NCI-H2081 treated with DMSO at 0.1 percent for 48 hours (cell line): ENCODE results near the gene DNTTIP2.
"Not testable (repeated sequence)": the region's sequence is repeated elsewhere in the genome, so short reads cannot be mapped to it uniquely, and the experiment has no call there.

Source experiments
- DNase-seq: peaks from one replicate; lab custom pipeline; 2025; lab: John Stamatoyannopoulos, UW

DNTTIP2 gene, protein sequence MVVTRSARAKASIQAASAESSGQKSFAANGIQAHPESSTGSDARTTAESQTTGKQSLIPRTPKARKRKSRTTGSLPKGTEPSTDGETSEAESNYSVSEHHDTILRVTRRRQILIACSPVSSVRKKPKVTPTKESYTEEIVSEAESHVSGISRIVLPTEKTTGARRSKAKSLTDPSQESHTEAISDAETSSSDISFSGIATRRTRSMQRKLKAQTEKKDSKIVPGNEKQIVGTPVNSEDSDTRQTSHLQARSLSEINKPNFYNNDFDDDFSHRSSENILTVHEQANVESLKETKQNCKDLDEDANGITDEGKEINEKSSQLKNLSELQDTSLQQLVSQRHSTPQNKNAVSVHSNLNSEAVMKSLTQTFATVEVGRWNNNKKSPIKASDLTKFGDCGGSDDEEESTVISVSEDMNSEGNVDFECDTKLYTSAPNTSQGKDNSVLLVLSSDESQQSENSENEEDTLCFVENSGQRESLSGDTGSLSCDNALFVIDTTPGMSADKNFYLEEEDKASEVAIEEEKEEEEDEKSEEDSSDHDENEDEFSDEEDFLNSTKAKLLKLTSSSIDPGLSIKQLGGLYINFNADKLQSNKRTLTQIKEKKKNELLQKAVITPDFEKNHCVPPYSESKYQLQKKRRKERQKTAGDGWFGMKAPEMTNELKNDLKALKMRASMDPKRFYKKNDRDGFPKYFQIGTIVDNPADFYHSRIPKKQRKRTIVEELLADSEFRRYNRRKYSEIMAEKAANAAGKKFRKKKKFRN

DNA sequence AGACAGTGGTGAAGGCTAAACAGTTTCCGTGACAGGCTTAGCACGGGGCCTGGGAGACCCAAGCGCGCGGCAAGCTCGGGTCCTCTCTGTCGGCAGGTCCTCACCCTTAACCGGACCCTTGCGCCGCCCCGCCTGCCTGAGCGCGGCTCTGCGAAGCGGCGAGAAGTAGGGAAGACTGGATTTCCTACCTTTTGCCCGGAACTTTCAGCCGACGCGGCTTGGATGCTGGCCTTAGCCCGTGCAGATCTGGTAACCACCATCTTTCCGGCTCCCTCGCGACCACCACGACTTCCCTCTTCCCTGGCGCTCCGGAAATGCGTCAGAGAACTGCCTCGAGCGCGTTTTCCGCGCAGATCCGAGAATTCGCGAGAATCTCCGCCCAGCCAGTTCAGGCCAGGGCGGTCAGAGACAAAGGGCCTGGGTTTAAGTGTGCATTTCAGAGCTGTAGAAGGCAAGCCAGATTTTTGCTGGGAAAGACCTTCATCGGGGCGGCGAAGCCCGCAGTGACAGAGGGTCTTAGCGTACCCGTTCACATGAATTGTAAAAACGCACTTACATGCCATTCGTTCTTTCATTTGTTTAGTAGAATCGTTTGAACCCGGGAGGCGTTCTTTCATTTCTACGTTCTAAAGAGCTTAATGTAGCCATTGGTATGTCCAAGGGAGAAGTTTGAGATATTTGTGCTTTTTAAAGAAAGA is at the start of gene DNTTIP2:
Gene DNTTIP2 (minus strand): TSS at position 318 of the 698 bp plus-strand sequence. CDS start 58 bp downstream, at position 260.
- peak; percentile 11 for DNase-seq

DNA sequence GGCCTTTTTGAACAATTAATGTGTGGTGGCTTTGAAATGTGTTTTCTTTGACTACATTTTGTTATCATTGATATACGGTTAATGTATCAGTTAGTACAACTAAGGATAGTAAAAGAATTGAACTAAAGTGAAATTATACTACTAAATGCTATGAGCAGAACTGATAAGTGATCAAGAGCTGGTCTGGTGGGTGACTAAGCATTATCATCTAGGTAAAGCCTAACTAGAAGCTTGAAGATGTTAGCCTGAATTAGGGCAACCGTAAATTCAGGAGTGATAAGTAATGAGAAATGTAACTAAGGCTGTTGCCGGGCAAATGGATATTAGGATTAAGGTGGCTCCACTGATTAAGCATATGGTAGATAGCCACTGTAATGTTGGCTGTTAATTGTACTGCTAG is 46.2 kb upstream of the DNTTIP2 start:
- DNase-seq = no peak

DNA sequence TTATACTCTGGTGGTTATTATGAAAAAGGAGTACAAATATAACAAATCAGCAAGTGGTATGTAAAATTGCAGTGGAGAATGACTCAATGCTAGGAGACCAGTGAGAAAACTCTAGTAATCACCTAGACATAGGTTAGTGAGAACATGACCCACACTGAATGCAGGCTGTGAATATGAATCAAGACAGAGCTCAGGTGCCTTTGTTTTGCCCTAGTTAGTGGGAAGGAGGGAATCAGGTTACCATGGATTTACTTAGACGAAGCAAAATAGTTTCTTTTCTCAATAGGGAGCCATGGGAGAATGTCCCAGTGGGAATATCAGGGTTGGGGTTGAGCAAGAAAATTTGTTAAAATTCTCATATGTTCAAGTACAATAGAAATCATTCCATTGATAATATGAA is 40.8 kb upstream of the DNTTIP2 start:
- no peak for DNase-seq

DNA sequence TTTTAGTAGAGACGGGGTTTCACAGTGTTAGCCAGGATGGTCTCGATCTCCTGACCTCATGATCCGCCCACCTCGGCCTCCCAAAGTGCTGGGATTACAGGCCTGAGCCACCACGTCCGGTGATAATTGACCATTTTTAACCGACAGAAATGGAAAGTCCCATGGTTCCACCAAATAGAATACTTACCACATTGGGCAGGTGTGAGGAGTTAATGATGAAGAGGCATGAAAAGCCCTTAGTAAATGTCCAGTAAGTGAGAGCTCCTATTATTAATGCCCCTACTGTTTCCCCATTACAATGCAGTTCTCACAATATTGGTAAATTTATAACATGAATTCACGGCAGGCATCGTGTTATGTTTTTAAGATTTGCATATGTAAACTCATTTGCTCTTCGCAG is 38.3 kb upstream of the DNTTIP2 start:
- DNase-seq = no peak

DNA sequence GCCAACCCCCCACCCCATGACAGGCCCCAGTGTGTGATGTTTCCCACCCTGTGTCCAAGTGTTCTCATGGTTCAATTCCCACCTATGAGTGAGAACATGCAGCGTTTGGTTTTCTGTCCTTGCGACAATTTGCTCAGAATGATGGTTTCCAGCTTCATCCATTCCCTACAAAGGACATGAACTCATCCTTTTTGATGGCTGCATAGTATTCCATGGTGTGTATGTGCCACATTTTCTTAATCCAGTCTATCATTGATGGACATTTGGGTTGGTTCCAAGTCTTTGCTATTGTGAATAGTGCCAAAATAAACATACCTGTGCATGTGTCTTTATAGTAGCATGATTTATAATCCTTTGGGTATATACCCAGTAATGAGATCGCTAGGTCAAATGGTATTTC is 31.9 kb upstream of the DNTTIP2 start:
- not testable (repeated sequence) for DNase-seq

DNA sequence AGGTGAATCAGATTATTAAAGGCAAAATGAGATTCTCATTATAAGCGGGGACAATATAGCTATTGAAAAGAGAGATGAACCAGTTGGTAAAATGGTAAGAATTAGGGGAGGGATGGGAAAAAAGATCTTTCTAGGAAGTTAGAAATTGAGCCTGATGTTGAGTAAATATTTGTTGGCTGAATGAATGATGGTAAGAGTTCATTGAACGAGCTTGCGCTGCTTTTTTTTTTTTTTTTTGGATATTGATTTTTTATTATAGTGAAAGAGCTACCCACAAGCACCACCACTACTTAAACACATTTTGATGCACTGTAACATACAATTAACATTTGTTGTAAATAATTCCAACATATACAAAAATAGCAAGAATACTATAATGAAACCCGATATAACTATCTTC is 31.3 kb upstream of the DNTTIP2 start:
- no peak for DNase-seq

DNA sequence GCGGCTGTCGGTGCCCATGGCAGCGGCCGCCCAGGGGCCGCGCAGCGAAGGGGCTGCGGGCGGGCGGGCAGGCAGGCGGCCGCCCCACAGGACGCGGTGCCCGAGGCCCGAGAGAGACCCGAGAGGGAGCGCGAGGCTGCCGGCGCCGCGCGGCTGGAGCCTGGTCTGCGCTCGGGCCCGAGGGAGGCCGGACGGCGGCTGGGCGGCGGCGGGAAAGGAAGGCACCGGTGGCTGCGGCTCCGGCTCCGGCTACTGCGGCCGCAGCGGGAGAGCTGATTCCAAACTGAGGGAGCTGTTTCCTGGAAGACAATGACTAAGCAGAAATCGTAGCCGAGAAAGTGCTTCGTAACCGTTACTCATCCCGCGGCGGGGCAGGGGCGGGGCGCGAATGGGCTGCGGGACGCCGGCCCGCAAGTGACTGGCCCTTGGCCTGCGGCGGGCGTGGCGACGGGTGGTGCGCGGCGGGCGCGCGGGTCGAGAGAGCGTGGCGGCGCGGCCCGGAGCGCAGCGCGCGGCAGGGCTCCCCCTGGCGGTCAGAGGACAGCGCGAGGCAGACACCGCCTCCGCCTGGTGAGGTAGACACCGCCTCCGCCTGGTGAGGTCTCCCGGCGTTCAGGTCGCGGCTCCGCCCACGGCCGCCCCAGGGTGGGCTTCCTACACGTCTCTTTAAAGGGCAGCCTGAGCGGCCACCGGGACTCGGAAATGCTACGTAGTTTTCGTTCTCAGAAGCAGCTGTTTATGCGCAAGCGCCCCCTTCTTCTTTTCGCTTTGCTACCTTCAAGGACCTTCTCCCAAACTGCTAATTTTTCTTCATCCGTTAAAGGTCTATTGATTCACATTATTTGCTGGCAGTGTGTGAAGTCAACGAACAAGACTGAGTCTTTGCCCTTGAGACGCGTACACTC is 30.4 kb upstream of the DNTTIP2 start, which contains the start of gene GCLM:
Gene GCLM (minus strand): TSS at position 285 of the 905 bp plus-strand sequence. CDS start 267 bp downstream, at position 18.
- no peak for DNase-seq

DNA sequence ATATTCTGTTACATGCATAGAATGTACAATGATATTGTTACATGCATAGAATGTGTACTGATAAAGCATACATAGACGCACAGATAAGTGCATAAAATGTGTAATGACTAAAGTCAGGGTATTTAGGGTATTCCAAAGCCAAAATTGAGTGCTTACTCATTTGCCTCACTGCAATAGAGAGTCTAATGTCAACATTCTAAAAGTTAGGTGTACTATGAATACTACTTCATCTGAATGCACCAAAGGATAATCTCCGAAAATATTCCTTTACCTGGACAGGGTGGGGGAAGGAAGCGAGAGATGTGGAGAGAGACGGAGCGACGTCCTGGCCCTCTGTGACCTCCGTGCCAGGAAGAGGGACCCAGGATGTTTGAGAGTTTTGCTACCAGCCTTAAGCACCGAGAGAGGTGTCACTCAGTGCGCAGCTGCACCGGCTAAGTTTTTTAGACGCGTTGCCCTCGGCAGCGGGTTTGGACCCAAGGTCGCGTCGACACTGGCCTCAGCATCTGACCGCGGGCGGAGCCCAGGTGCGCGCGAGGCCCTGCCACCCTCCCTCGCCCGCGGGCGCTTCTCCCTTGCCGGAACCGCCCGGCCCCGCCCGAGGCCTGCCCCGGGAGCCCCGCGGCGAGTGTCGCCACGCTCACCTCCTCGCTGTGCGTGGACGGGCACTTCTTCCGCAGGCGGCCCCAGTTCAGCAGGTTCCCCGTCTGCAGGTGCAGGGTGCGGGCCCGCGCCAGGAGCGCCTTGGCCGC is 29.6 kb upstream of the DNTTIP2 start:
- no peak for DNase-seq

DNA sequence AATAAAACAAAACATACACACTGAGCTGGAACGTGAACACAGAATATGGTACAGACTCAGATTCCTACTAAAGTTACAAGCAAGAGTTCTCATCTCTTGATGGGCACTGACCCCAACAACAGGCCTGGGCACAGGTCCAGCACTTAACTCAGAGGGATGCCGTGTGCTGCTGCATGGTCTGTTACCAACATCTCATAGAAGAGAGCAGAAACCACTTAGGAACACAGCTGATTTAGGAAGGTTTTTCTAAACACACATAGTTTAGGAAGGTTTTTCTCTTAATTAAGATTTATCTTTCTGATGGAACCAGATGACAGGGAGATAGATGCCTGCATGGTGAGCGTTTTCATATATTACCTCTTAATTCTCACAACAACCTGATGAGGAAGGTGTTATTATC is 28.7 kb upstream of the DNTTIP2 start:
- DNase-seq = no peak

DNA sequence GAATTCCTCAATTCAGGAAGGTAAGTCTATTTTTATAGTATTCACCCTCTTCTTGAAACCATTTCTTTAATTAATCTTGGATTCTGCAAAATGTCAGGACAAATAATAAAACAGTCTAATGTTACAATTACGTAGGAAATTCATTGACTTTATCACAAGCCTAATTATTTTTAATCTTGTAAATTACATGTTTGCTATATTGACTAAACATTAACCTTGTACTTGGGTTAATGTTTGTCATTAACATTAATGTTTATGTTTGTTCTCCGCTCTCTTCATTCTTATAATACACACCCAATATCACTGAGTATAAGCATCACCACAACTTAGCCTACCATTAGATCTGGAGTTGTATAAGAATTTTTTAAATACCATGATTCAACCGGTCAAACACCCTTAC is 27.5 kb upstream of the DNTTIP2 start:
- DNase-seq = no peak

DNA sequence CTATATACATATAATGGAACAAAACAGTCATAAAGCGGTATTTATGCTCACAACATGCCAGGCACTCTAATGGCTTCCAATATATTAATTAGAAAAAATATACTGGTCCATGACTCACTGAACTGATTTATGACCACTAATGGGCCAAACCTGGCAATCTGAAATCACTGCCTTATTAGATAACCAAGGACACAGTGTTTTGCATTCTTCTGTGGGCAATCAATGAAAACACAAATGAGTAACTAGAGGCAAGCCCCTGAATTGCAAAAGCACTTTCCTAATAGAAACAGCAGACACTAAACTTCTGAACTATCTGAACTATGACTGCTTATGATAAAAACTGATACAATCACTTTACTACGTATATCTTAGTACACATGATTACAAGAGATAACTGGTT is 26.7 kb upstream of the DNTTIP2 start:
- no peak for DNase-seq

DNA sequence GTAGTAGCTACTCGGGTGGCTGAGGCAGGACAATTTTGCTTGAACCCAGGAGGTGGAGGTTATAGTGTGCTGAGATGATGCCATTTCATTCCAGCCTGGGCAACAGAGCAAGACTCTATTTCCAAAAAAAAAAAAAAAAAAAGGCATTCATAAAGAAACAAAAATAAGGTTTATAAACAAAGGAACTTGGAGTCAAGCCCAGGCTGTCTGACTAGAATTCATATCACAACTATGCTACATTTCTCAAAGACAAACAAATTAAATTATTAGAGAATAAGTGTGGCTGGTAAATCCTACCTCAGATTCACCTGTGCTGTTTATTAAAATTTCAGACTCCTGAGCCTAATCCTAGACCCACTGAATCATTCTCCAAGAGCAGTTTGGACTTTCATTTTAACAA is 26.0 kb upstream of the DNTTIP2 start:
- DNase-seq = no peak

DNA sequence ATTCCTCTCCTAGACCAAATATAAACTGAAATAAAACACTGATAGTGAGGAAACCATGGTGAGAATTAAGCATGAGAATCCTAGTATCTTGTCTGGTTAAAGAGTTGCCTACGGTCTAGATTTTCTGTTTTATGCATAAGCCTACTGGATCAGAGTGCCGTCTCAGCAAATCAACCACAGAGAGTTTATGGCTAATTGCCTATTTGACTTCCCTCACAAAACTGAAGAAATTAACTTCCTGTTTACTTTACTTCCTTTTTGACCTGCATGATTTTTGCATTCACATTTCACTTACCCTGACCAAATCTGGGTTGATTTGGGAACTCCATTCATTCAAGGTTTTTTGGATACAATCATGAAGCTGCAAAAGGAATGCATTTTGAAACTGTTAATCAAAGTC is 25.2 kb upstream of the DNTTIP2 start:
- DNase-seq = no peak

DNA sequence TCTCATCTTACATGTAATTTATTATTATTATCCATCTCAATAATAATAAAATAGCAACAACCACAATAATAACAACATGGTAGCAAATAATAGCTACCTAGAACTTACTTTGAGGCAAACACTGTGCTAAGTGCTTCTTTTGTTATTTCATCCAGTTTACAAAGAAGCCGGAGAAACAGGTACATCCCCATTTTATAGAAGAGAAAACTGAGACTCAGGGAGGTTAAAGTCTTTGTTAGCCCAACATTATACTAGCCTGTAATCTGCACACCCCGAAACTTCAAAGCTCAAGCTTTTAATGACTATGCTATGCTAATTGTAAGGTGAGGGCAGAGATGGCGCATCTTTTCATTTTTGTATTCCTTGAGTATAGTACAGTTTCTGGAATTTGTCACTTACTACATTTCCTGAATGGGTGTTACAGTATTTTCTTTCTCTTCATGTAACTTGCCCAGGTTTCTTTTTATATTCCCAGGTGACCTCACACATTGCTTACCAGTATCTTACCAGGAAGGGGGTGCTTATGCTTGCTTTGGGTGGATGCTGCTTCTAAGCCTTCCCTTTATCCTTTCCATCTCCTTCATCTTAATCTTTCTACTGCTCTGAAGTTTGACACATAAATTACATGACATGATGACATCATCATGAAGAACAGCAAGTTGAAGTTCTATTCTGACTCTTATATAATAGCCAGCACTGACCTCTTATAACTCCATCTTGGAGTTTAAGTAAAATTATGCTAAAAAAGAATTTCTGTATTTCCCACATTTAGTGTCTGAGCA is 21.9 kb upstream of the DNTTIP2 start:
- DNase-seq = no peak

DNA sequence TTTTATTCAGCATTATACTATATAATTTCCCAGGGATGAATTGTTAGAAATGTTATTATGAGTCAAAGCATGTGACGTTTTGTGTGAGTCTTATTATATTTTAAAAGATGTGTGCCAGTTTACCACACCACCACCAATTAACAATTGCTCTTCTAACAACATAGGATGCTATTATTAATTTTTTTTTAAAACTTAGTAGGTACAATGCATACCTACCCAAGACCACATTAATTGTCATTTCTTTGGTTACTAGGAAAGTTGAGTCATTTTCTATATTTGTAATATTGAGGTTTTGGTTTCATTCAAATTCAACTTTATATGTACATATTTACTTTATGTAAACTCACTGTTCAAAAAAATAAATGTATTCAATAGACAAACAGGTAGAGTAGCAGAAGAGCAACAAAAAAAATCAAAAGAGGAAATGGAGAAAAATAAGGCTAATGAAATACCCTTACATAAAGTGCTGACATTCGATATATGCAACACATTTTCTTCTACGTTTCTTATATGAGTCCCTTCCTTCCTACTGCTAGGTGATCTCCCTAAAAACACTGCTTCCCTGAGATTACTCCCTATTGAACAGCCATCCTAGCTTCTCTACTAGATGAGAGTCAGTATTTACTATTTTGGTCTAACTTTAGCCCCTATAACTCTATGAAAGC is 20.7 kb upstream of the DNTTIP2 start:
- no peak for DNase-seq

DNA sequence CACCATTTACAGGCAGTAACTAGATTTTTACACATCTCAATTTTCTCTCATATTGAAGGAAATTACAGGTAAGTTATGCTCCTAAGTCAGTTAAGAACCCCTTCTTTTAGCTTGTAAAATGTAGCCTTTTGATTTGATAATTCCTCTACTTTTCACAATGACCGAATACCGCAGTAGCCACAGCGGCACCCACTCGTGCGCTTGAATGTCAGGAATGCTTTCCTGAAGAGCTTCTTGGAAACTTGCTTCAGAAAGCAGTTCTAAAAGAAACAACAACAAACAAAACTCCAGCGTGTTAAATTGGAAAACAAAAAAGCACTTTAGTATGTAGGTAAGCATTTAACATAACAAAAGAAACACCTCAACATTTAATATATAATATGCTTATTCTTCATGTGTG is 9.9 kb upstream of the DNTTIP2 start:
- DNase-seq = no peak

DNA sequence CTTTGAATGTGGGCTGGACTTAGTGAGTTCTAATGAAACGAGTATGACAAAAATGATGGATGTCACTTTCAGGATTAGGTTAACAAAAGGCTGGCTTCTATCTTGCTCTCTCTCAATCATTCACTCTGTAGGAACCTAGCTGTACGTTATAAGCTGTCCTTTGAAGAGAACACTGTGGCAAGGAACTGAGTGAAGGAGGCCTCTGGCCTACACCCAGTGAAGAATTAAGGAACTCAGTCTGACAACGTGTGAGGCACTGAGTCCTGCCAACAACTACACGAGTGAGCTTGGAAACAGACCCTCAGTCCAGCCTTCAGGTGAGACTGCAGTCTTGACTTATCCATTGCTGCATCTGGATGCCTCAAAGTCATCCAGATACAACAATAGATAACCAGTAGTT is 3.3 kb upstream of the DNTTIP2 start:
- DNase-seq = no peak

DNA sequence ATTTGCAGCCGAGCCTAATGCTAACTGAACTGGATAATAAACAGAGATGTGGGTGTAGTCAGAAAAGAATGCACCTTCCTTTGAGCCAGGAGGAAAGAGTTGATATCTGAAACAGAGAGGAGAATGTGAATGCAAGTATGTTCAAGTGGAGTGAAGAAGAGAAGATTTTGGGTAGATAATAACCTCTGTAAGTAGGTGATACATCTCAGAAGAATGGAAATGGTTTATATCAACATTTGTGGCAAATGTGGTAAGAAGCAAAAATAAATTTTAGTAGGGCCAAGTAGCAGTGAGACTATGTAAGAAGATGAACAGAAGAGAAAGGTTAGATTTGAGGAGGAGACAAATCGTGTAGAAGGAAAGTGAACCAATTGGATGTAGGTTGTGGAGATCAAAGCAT is 1.7 kb upstream of the DNTTIP2 start:
- DNase-seq = no peak

DNA sequence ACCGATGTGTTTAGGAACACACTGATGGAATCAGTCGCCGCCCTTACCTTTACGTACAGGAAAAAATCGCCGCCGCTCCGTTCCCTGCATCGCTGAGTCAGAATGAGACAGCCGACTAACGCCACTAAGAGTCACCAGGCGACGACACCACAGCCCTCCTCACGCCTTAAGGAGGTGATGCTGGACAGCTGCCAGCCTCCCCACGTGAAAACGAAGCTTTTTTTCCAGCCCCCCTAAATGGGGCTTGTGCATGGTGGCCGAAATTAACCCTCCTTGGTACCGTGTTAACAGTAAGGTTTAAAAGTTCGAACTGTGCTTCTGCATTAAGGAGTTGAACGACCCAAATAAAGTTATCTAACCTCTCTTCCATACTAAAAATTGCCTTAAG is 511 bp downstream of the DNTTIP2 start:
- no peak for DNase-seq

DNA sequence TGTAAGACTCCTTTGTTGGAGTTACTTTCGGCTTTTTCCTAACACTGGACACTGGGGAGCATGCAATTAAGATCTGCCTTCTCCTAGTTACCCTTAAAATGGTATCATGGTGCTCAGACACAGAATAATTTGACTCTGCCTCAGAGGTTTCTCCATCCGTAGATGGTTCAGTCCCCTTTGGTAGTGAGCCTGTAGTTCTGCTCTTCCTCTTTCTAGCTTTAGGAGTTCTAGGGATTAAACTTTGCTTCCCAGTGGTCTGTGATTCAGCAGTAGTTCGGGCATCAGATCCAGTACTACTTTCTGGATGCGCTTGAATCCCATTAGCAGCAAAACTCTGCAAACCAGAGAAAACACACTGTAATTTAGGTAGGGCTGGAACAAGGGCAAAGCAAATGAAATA is 1.5 kb downstream of the DNTTIP2 start:
- DNase-seq = no peak
